DOHH2 (cell line): ENCODE measurements around the gene ANKDD1A.

ENCODE experiments used
- CTCF ChIP-seq: fragments of 200-600 bp; sonication (generic); IDR thresholded peaks from one replicate; pipeline ENCODE4 v1.5.1; 2014; ENCODE audit warnings: antibody characterized with exemption, mild to moderate bottlenecking, low read depth, low read length; ENCODE audit not compliant: poor library complexity, severe bottlenecking
- EZH2phosphoT487 ChIP-seq: fragments of 200-600 bp; sonication (generic); IDR thresholded peaks from 2 replicates; pipeline ENCODE4 v1.6.1; 2017; ENCODE audit warnings: borderline replicate concordance, mild to moderate bottlenecking, antibody characterized with exemption, low read length, moderate library complexity, mixed read lengths

GRCh38 chr15:64925335-64926330 lies 13.9 kb downstream of the ANKDD1A start:
- TF ChIP-seq CTCF, result no peak
- TF ChIP-seq EZH2phosphoT487, result no peak
